Measurements from ENCODE around the gene LMAN2L. TPM values are rescaled to one million over a fixed set of nuclear protein-coding genes. Genes with fewer than 3 reads are reported as not detected.

The LMAN2L gene
- total RNA-seq, 1 experiment from 2014 or later: 17.6 TPM

DNA sequence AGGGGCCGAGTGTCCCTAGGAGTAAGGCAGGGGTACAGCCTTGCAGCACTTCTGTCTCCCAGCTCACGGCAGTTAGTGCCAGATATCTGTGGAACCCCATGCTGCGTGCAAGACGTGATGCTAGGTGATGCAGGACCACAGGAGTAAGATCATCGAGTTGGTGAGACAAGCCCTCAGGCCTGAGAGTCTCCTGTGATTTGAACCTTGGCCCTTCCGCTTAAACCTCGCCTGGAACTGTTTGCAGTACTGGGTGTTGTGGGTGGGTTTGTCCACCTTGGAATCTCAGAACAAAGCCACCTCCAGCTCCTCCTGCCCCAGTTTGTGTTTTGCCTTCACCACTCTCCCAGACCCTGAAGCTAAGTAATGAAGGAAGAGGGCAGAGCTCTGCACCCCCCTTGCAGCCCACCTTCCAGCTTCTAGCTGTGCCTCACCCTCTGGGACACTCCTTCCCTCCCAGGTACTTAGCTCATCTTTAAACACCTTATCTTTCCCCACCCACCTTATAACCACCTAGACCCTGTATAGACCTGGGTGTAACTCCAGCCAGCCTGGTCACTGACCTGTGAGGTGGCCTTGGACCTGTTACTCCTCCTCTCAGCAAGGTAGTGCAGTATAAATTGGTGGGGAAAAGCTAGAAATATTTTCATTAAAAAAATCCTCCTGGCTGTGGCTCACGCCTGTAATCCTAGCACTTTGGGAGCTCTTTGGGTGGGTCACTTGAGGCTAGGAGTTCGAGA lies 27.4 kb upstream of the LMAN2L start:
- WGBS (ENCODE audit: extremely low coverage, insufficient read length, low lambda C conversion rate): no CpG with 5 or more reads among the region's 9 CpGs
- Histone ChIP-seq H3K27ac (ENCODE audit: insufficient read length, low read depth, low read length) (no peak overlapping the region), H3K14ac (ENCODE audit: insufficient read depth, low read length) (no peak overlapping the region), H4K91ac (ENCODE audit: insufficient read length, low read depth, low read length) (no peak overlapping the region), H3K79me1 (ENCODE audit: insufficient read depth, low read depth, low read length, poor library complexity, severe bottlenecking) (no peaks in the 10 kb centered on the region), H4K8ac (replicated peaks; ENCODE audit: insufficient read length, low read depth, low read length) (no peak overlapping the region), H3K9ac (ENCODE audit: extremely low read depth, insufficient read length, low read length) (no peak overlapping the region), H3K27me3 (ENCODE audit: insufficient read depth, low read length) (0 out of 2 replicates have a peak, but pooled peaks cover under 1% of the 10 kb centered on the region), H2BK12ac (ENCODE audit: insufficient read length, low read depth, low read length) (no peak overlapping the region), H2AFZ (ENCODE audit: low read length) (no peak overlapping the region), H3T11ph (ENCODE audit: low read length) (no peak overlapping the region), H2BK5ac (ENCODE audit: insufficient read length, low read length) (no peak overlapping the region), H3K4ac (ENCODE audit: low read depth, low read length) (no peak overlapping the region), H3K56ac (ENCODE audit: insufficient read length, low read depth, low read length) (no peak overlapping the region), H3K4me2 (ENCODE audit: insufficient read depth, insufficient read length, low read length) (no peak overlapping the region), H4K5ac (ENCODE audit: insufficient read length, low read depth, low read length) (no peak overlapping the region), H3K23ac (ENCODE audit: insufficient read length, low read depth, low read length) (no peak overlapping the region), H3K4me1 (ENCODE audit: insufficient read depth, low read length) (peaks cover 7% of the 10 kb centered on the region; the same call in 1 of the 2 replicates), H2BK120ac (ENCODE audit: low read depth, low read length, poor library complexity, severe bottlenecking) (no peak overlapping the region), H3K79me2 (ENCODE audit: insufficient read depth, low read length) (no peaks in the 10 kb centered on the region), H2BK20ac (ENCODE audit: low read depth, low read length, poor library complexity, severe bottlenecking) (no peak overlapping the region), H3K18ac (ENCODE audit: insufficient read length, low read depth, low read length) (no peak overlapping the region), H2BK15ac (ENCODE audit: low read depth, low read length) (no peak overlapping the region), H3K9me3 (ENCODE audit: control insufficient read depth, low read depth, low read length) (no peaks in the 10 kb centered on the region), H3K23me2 (ENCODE audit: insufficient read length, low read depth, low read length, poor library complexity, severe bottlenecking) (peaks cover 9% of the 10 kb centered on the region), H4K20me1 (ENCODE audit: control insufficient read depth, insufficient read depth, insufficient read length) (no peaks in the 10 kb centered on the region), H2AK5ac (ENCODE audit: insufficient read length, low read length) (no peak overlapping the region)
- peaks cover 5% of the 10 kb centered on the region for H3K27me3 Mint-ChIP-seq (ENCODE audit: low read depth)
- peaks cover 26 to 39% of the 10 kb centered on the region in 2 experiments for H3K4me1 Mint-ChIP-seq
- H3K27ac Mint-ChIP-seq: no peak overlapping the region
- no peaks in the 10 kb centered on the region; a peak in 1 of 5 replicates for H3K9me3 Mint-ChIP-seq
- H3K4me3 Mint-ChIP-seq: no peak overlapping the region; a peak in 1 of 5 replicates
- no peak for TF ChIP-seq CTCF (conservative IDR thresholded peaks at IDR 0.05)
- DNase-seq: no peak
- peaks cover 0 to 6% (median 0%) of the 10 kb centered on the region in 3 experiments; a peak in 3 of 7 replicates for H3K36me3 Mint-ChIP-seq (ENCODE audit: insufficient read depth in 1 of 3, low read depth in 3 of 3)

Measured in H9 (cell line).